ENCODE data around the gene TSKS. TPM values are rescaled to one million over a fixed set of nuclear protein-coding genes. Genes with fewer than 3 reads are reported as not detected.
A peak's percentile ranks its signal among the peaks of the same experiment; 100 is the strongest.

The TSKS gene
- total RNA-seq, 2 experiments from 2014 or later: 0.50 to 0.81 TPM

- intact Hi-C loops (cut with micrococcal nuclease): no loop called here
- Mint-ChIP-seq H3K4me1 (ENCODE audit: low read depth) (peaks cover 26% of the 10 kb centered on the region), H3K9me3 (no peaks in the 10 kb centered on the region), H3K4me3 (no peak overlapping the region), H3K27ac (no peak overlapping the region), H3K36me3 (ENCODE audit: low read depth) (peaks cover 31% of the 10 kb centered on the region), H3K27me3 (peaks cover 14% of the 10 kb centered on the region)
- no peak for DNase-seq
- CTCF ChIA-PET: interaction anchor here (1.4 to 4.6 kb wide), 3 partner anchors 9 to 18 kb away, joined by 4 to 19 read pairs (median 5); no protein-coding TSS in a partner anchor
- no peak for ATAC-seq
- peak; percentile 31 for TF ChIP-seq CTCF (IDR thresholded peaks at IDR 0.05)
- POLR2A ChIA-PET: interaction anchor here (0.7 to 4.0 kb wide), 6 partner anchors 12 to 104 kb away, joined by 3 to 23 read pairs (median 4); partner anchors contain the start of gene PRMT1
Observed at GRCh38 chr19:49690079-49690655, 72.9 kb downstream of the TSKS start.

Small RNAs within 50 kb of the gene (microRNA-seq; reads per million reads assigned to microRNA genes)
- not detected for gene MIR6799 (ENCODE audit: borderline microRNAs expressed, borderline replicate concordance)

Other genes with a start within 250 kb of the TSKS start
- 1 to 10 TPM; 4.2 to 5.9 TPM for gene RCN3, start 235.3 kb downstream of the TSKS start, total RNA-seq
- gene NOSIP, start 182.8 kb downstream of the TSKS start, total RNA-seq: 10 to 100 TPM; 75.6 to 79.4 TPM
- gene PRRG2, start 182.0 kb downstream of the TSKS start, total RNA-seq: 1 to 10 TPM; 1.5 TPM
- 10 to 100 TPM; 16.0 to 17.8 TPM for gene PRR12, start 172.1 kb downstream of the TSKS start, total RNA-seq
- gene RRAS, start 123.2 kb downstream of the TSKS start, total RNA-seq: 1 to 10 TPM; 6.3 to 7.1 TPM
- 10 to 100 TPM; 54.5 to 57.2 TPM for gene SCAF1, start 121.1 kb downstream of the TSKS start, total RNA-seq
- 100 to 1,000 TPM in 1 of 2 experiments, 10 to 100 TPM in 1; 90.8 to 108 TPM for gene IRF3, start 97.4 kb downstream of the TSKS start, total RNA-seq
- gene BCL2L12, start 97.4 kb downstream of the TSKS start, total RNA-seq: 10 to 100 TPM; 63.4 to 64.6 TPM
- 100 to 1,000 TPM; 419 to 437 TPM for gene PRMT1, start 86.0 kb downstream of the TSKS start, total RNA-seq
- 1 to 10 TPM; 5.2 to 6.2 TPM for gene ADM5, start 73.7 kb downstream of the TSKS start, total RNA-seq
- gene CPT1C, start 72.2 kb downstream of the TSKS start, total RNA-seq: 1 to 10 TPM in 1 of 2 experiments, under 1 TPM in 1; 0.69 to 1.0 TPM
- gene AP2A1, start 3.7 kb upstream of the TSKS start, total RNA-seq: 10 to 100 TPM; 83.4 to 84.5 TPM
- gene FUZ, start 50.0 kb upstream of the TSKS start, total RNA-seq: 10 to 100 TPM; 23.5 to 24.1 TPM
- gene MED25, start 55.0 kb upstream of the TSKS start, total RNA-seq: 10 to 100 TPM; 35.7 to 38.7 TPM
- 10 to 100 TPM; 87.4 to 88.5 TPM for gene PTOV1, start 87.9 kb upstream of the TSKS start, total RNA-seq
- 10 to 100 TPM; 58.8 to 65.9 TPM for gene PNKP, start 104.3 kb upstream of the TSKS start, total RNA-seq
- 10 to 100 TPM; 17.5 to 19.5 TPM for gene AKT1S1, start 114.0 kb upstream of the TSKS start, total RNA-seq
- gene TBC1D17, start 114.4 kb upstream of the TSKS start, total RNA-seq: 10 to 100 TPM; 26.6 to 26.8 TPM
- gene IL4I1, start 133.6 kb upstream of the TSKS start, total RNA-seq: 10 to 100 TPM; 16.1 to 16.2 TPM
- gene ATF5, start 165.9 kb upstream of the TSKS start, total RNA-seq: 10 to 100 TPM; 11.8 TPM
- gene NUP62, start 166.2 kb upstream of the TSKS start, total RNA-seq: 100 to 1,000 TPM; 113 to 119 TPM
- not detected for gene SIGLEC11, start 197.9 kb upstream of the TSKS start, total RNA-seq

Measured in activated CD8-positive, alpha-beta T cell treated with anti-CD3 and anti-CD28 coated beads for 36 hours (primary cell).